K562 (cell line): Measurements from ENCODE around the gene PNP. TPM values are rescaled to one million over a fixed set of nuclear protein-coding genes. Genes with fewer than 3 reads are reported as not detected.
A peak's percentile ranks its signal among the peaks of the same experiment; 100 is the strongest.

Source experiments
- C11orf30 ChIP-seq: fragments of 450-650 bp; IDR thresholded peaks from 2 replicates; pipeline ENCODE4 v1.6.1; 2016; ENCODE audit warnings: low read depth, mild to moderate bottlenecking
- CBFA2T3 ChIP-seq: fragments of 450-650 bp; IDR thresholded peaks from 2 replicates; pipeline ENCODE4 v1.6.1; 2017
- CBX2 ChIP-seq: fragments of 200-600 bp; sonication (generic); IDR thresholded peaks from one replicate; pipeline ENCODE4 v1.6.1; 2012; ENCODE audit warnings: mild to moderate bottlenecking, low read length, inconsistent platforms; ENCODE audit not compliant: insufficient read depth, poor library complexity, severe bottlenecking
- DMBX1 ChIP-seq: fragments of 250-450 bp; sonication (Bioruptor Pico); IDR thresholded peaks from 2 replicates; pipeline ENCODE4 v1.8.0; 2022; ENCODE audit warnings: inconsistent platforms, mild to moderate bottlenecking, moderate library complexity, borderline replicate concordance
- EGR1 ChIP-seq: fragments of 450-650 bp; conservative IDR thresholded peaks from 2 replicates; pipeline ENCODE4 v1.6.1; 2017; ENCODE audit warnings: mild to moderate bottlenecking
- ELF1 ChIP-seq: fragments of 200-800 bp; sonication (Bioruptor generic); IDR thresholded peaks from 2 replicates; pipeline ENCODE4 v1.6.1; 2016; ENCODE audit warnings: missing genetic modification characterization, missing compliant biosample characterization
- FOS ChIP-seq: IDR thresholded peaks from 3 replicates; pipeline ENCODE4 v1.6.1; 2011; ENCODE audit not compliant: insufficient read length; ENCODE audit errors: extremely low read depth
- GTF3C2 ChIP-seq: IDR thresholded peaks from 3 replicates; pipeline ENCODE4 v1.6.1; 2011; ENCODE audit warnings: borderline replicate concordance, mild to moderate bottlenecking, moderate library complexity; ENCODE audit not compliant: insufficient read length; ENCODE audit errors: extremely low read depth
- HDGF ChIP-seq: fragments of 450-650 bp; IDR thresholded peaks from 2 replicates; pipeline ENCODE4 v1.6.1; 2016
- PHF21A ChIP-seq: fragments of 450-650 bp; IDR thresholded peaks from 2 replicates; pipeline ENCODE4 v1.6.1; 2017; ENCODE audit warnings: low read depth, borderline replicate concordance
- PURB ChIP-seq: sonication (generic); formaldehyde crosslinking; IDR thresholded peaks from 2 replicates; pipeline ENCODE4 v1.9.0; 2021; ENCODE audit warnings: low read depth, mild to moderate bottlenecking, missing genetic modification reagents
- REST ChIP-seq, 2 experiments: fragments of 450-650 bp; formaldehyde crosslinking in 1 of 2; IDR thresholded peaks; 2 replicates each; pipeline versions ENCODE4 v1.4.0 to v1.6.1; 2014 to 2020; ENCODE audit warnings: mild to moderate bottlenecking in 2 of 2, borderline replicate concordance in 1 of 2, low read depth in 1 of 2
- SOX6 ChIP-seq: fragments of 450-650 bp; IDR thresholded peaks from 2 replicates; pipeline ENCODE4 v1.6.1; 2014; ENCODE audit warnings: mild to moderate bottlenecking
- TFAP4 ChIP-seq: sonication (generic); formaldehyde crosslinking; IDR thresholded peaks from 2 replicates; pipeline ENCODE4 v1.8.0; 2022; ENCODE audit warnings: missing genetic modification reagents, mild to moderate bottlenecking, moderate library complexity, borderline replicate concordance
- ZNF124 ChIP-seq: sonication (generic); formaldehyde crosslinking; IDR thresholded peaks from 2 replicates; pipeline ENCODE4 v1.8.1; 2022; ENCODE audit warnings: missing genetic modification reagents
- polyA plus RNA-seq, 8 experiments: library from polyadenylated mRNA; depleted of rRNA in 4 of 8; stranded (reverse) in 5 of 8; unstranded in 3 of 8; fragments of >200 nt; fragmentation: Nextera tagmentation in 2 of 8; fragmentation: Illumina TruSeq in 1 of 8; extraction: Ambion mirVana in 2 of 8; extraction: Trizol in 1 of 8; gene quantifications; 2 replicates each; pipeline versions ENCODE4 v1.2.1 to v1.2.3, GENCODE V29; 2011 to 2014; ENCODE audit warnings: inconsistent platforms in 1 of 8, missing spikeins in 1 of 8
- total RNA-seq, 7 experiments: library from RNA; depleted of rRNA in 6 of 7; stranded (reverse); fragments of >200 nt in 6 of 7; fragmentation: Illumina TruSeq in 2 of 7; extraction: Trizol in 2 of 7; gene quantifications; 2 replicates each; pipeline versions ENCODE4 v1.2.1 to v1.2.3, GENCODE V29; 2011 to 2021; ENCODE audit warnings: low replicate concordance in 1 of 7

Gene PNP
- total and polyA plus RNA-seq, 9 of the 15 experiments (the other 6 are each of a cell fraction or from before 2014, with no cell fraction given): 92.5 to 288 (median 137) TPM

- TF ChIP-seq PURB (CRISPR knock-in tag): no peak
- peak; percentile 74 for TF ChIP-seq FOS
- TF ChIP-seq TFAP4 (CRISPR knock-in tag): peak; percentile 96
- no peak for TF ChIP-seq EGR1
- peak; percentile 84 for TF ChIP-seq SOX6
- peak; percentile 69 for TF ChIP-seq ELF1 (tag)
- TF ChIP-seq DMBX1 (CRISPR knock-in tag): no peak
- TF ChIP-seq CBFA2T3: no peak
- TF ChIP-seq ZNF124 (CRISPR knock-in tag): no peak
- TF ChIP-seq GTF3C2: no peak
- no peak for TF ChIP-seq HDGF
- peak; percentile 91 for TF ChIP-seq C11orf30
- peak; percentile 49; the same call in 1 of the 2 replicates for TF ChIP-seq PHF21A
- peak; percentile 96 for TF ChIP-seq REST (IDR thresholded peaks at IDR 0.05; ENCODE audit: borderline replicate concordance)
- TF ChIP-seq REST (CRISPR knock-in tag; IDR thresholded peaks at IDR 0.05; ENCODE audit: low read depth): no peak
- no peak for TF ChIP-seq CBX2
These were observed 7.7 kb upstream of the PNP start, which contains the start of gene PIP4P1 (continued) for GRCh38 chr14:20461225-20462141.
